Left lung (tissue), 10 donors: ENCODE results near the gene ADORA2A. TPM values are rescaled to one million over a fixed set of nuclear protein-coding genes. Genes with fewer than 3 reads are reported as not detected.

ENCODE experiments used
- ATAC-seq: fragments of 200-7000 bp; cut with Tn5 transposase; one replicate; pipeline ENCODE4 v1.9.1; 2020; ENCODE audit warnings: moderate library complexity
- DNase-seq, 4 donors: peaks; one replicate each; pipeline ENCODE4 v3.0.0-alpha.2; 2013 to 2020
- H3K27ac ChIP-seq, 2 donors: fragments of 200-600 bp; sonication (generic) in 1 of 2; one replicate each; pipeline versions ENCODE4 v1.5.0 to v1.8.0; 2020 to 2021
- H3K27me3 ChIP-seq, 2 donors: fragments of 200-600 bp; sonication (generic) in 1 of 2; one replicate each; pipeline versions ENCODE4 v1.5.0 to v1.8.0; 2020 to 2021
- H3K36me3 ChIP-seq, 2 donors: fragments of 200-600 bp; sonication (generic) in 1 of 2; one replicate each; pipeline versions ENCODE4 v1.5.0 to v1.8.0; 2020 to 2021
- H3K4me1 ChIP-seq, 2 donors: fragments of 200-600 bp; one replicate each; pipeline ENCODE4 v1.8.0; 2021
- H3K4me3 ChIP-seq, 2 donors: fragments of 200-600 bp; sonication (generic) in 1 of 2; one replicate each; pipeline versions ENCODE4 v1.5.0 to v1.8.0; 2020 to 2021; ENCODE audit warnings: mild to moderate bottlenecking in 1 of 2
- H3K9me3 ChIP-seq, 2 donors: fragments of 200-600 bp; sonication (generic) in 1 of 2; one replicate each; pipeline versions ENCODE4 v1.5.0 to v1.8.0; 2020 to 2021
- intact Hi-C, 2 donors: fragments of 100-400 bp; cut with DNase I; formaldehyde crosslinking; loops; one replicate each; pipeline versions ENCODE4 v1.11.2 to v1.14.2; 2022
- polyA plus RNA-seq, 6 donors: library from polyadenylated mRNA; unstranded; fragments of 120-200 nt; gene quantifications; one replicate each; pipeline ENCODE4 v1.2.1, GENCODE V29; 2013; ENCODE audit not compliant: insufficient read length in 6 of 6
- total RNA-seq, 2 donors: library from RNA; stranded (reverse); fragmentation: NEBNext Ultra II Directional; extraction: Animal tissue kit (Norgen Biotek cat#: 25700); gene quantifications; one replicate each; pipeline ENCODE4 v1.2.1, GENCODE V29; 2021
- TF ChIP-seq, protein P1 (sequence below), 2 donors: fragments of 200-600 bp; sonication (generic) in 1 of 2; IDR thresholded peaks; one replicate each; pipeline versions ENCODE4 v1.5.0 to v1.8.0; 2021; ENCODE audit warnings: antibody characterized with exemption in 2 of 2
- donor health status: DM: no; HTN: yes; CAD: no.
- donor health status: DM: no; HTN: no; CAD: no.

Gene ADORA2A
- total and polyA plus RNA-seq, 8 donors = 11.5 to 31.9 (median 25.9) TPM

DNA sequence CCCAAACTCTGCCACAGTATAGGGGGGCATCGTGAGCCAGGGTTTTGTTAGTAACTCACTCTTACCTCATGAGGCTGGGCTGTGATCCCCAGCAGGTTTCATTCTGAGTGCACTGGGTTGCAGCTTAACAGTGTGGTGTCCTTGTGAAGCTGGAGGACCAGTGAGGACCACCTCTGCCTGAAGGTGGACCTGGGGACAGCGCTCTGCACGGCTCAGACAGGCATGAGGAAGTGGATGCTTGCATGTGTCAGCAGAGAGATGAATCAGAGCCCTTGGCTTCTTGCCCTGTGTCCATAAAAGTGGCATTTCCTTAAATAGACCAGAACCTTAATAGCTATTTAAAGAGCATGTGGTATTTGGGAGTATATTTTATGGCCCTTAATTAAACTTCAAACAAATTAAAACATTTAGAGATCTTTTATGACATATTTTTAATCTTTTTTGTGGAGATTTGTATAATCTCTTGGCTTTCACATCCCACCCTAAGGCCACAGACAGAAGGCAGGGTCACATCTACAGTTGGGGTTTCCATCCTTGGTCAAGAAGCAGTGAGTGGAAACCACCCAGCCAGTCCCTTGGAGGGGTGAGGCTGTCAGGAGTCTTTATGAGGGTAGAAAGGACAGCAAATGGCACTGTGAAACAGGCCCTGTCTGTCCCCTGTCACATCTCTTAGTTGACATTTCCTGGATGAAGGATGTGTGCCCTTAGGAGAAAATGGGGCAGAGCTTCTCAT lies 24.8 kb upstream of the ADORA2A start:
- peak in 3 of 4 donors; percentile 51 to 81 (median 76) for DNase-seq
- H3K4me1 ChIP-seq = peaks cover 32 to 76% of the 10 kb centered on the region in 2 donors

DNA sequence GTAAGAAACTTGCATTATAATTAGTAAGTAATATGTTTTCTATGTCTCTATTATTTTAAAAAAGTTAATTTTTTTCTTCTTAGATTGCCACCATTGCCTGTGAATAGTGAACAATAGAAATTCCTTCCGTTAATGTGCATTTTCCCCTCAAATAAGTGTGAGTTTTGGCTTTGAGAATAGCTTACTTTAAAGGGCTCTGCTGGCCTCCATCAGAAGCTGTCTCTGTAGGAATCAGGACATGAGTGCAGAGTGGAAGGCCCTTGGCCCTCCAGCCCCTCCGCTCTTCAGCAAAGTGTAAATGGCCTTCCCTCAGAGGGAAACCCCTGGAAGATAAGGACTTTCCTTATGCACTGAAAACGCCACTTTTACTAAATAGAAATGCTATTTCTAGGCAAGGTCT lies 24.1 kb upstream of the ADORA2A start:
- Histone ChIP-seq H3K27me3 (no peaks in the 10 kb centered on the region), H3K36me3 (peaks cover 0 to 31% of the 10 kb centered on the region in 2 donors), H3K4me1 (peaks cover 32 to 83% of the 10 kb centered on the region in 2 donors), H3K9me3 (no peaks in the 10 kb centered on the region), H3K27ac (peak overlapping the region; percentile 70 to 74), H3K4me3 (no peak overlapping the region)
- no peak for DNase-seq
- TF ChIP-seq, protein P1, sequence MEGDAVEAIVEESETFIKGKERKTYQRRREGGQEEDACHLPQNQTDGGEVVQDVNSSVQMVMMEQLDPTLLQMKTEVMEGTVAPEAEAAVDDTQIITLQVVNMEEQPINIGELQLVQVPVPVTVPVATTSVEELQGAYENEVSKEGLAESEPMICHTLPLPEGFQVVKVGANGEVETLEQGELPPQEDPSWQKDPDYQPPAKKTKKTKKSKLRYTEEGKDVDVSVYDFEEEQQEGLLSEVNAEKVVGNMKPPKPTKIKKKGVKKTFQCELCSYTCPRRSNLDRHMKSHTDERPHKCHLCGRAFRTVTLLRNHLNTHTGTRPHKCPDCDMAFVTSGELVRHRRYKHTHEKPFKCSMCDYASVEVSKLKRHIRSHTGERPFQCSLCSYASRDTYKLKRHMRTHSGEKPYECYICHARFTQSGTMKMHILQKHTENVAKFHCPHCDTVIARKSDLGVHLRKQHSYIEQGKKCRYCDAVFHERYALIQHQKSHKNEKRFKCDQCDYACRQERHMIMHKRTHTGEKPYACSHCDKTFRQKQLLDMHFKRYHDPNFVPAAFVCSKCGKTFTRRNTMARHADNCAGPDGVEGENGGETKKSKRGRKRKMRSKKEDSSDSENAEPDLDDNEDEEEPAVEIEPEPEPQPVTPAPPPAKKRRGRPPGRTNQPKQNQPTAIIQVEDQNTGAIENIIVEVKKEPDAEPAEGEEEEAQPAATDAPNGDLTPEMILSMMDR (IDR thresholded peaks at IDR 0.05) = no peak
- intact Hi-C loops = no loop called here
- ATAC-seq = no peak

More for the DNA sequence above, 24.8 kb upstream of the ADORA2A start:
- TF ChIP-seq, protein P1 (IDR thresholded peaks at IDR 0.05) = no peak
- intact Hi-C loops = no loop called here
- no peaks in the 10 kb centered on the region for H3K27me3 ChIP-seq
- peak overlapping the region in 1 of 2 donors; percentile 6 for H3K4me3 ChIP-seq
- H3K27ac ChIP-seq = peak overlapping the region; percentile 70 to 74
- no peaks in the 10 kb centered on the region for H3K9me3 ChIP-seq
- peak; percentile 86 for ATAC-seq
- H3K36me3 ChIP-seq = peaks cover 0 to 37% of the 10 kb centered on the region in 2 donors

DNA sequence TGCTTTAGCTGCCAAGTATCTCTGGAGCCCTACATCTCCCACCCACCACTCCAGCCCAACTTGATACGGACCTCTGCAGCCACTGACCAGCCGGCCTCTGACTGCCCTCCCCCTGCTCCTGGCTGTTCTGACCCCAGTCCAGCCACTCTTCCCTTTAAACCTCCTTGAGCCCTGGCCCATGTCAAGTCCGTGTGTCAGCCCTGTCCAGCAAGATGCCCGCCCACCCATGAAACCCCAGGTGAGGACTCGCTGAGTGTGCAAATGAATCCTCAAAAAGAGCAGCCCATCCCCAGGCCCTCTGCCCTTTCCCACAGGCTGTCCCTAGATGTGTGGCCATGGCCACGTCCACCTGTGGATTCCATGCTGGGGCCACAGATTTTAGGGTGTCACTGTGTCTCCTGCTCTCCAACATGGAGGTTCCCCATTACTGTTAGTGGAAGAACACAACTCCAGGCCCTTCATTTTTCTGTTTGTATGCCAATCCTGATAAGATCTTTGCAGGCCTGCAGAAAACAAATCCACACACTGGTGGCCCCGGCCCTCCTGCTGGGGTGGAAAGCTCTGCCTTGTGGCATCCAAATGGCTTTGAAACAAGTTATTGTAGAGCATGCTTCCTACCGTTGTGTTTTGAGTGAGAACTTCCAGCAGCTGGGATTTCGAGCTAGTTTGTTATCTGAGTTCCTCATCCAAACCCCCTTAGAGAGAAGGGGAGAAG lies 22.7 kb upstream of the ADORA2A start:
- TF ChIP-seq, protein P1 (IDR thresholded peaks at IDR 0.05) = no peak
- intact Hi-C loops = no loop called here
- Histone ChIP-seq H3K4me3 (no peak overlapping the region), H3K36me3 (peaks cover 0 to 23% of the 10 kb centered on the region in 2 donors), H3K27me3 (no peaks in the 10 kb centered on the region), H3K4me1 (peaks cover 32 to 85% of the 10 kb centered on the region in 2 donors), H3K27ac (no peak overlapping the region), H3K9me3 (no peaks in the 10 kb centered on the region)
- DNase-seq = no peak
- ATAC-seq = no peak

DNA sequence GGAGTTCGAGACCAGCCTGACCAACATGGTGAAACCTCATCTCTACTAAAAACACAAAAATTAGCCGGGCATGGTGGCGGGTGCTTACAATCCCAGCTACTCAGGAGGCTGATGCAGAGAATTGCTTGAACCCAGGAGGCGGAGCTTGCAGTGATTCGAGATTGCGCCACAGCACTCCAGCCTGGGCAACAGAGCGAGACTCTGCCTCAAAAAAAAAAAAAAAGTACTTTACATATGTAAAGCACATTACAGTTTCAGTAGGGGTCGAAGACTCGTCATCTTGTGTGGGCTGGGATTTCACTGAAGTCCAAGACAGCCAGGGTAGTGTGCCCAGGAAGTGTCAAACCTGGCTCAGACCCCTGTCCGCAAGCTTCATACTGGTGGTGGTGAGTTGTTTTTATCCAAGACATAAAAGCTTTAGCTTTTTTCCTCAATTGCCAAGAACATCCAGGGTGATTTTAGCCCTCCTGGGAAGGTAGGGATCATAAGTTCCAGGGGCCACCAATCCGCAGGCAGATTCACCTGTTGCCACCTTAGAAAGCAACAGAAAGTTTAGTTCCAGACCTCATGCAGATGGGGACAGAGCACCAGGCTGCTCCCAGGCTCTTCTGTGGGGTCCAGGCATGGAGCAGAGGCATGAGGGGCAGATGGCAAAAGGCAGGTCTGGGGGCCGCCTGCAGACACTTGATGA lies 21.6 kb upstream of the ADORA2A start:
- TF ChIP-seq, protein P1 (IDR thresholded peaks at IDR 0.05) = no peak
- ATAC-seq = no peak
- no peak overlapping the region for H3K27ac ChIP-seq
- no peak for DNase-seq
- H3K9me3 ChIP-seq = no peaks in the 10 kb centered on the region
- H3K36me3 ChIP-seq = peaks cover 0 to 23% of the 10 kb centered on the region in 2 donors
- no peaks in the 10 kb centered on the region for H3K27me3 ChIP-seq
- peaks cover 24 to 78% of the 10 kb centered on the region in 2 donors for H3K4me1 ChIP-seq
- intact Hi-C loops = no loop called here
- H3K4me3 ChIP-seq = no peak overlapping the region
